ENCODE results near the gene DPP6.

GRCh38 chr7:154631162-154631561, 579.0 kb downstream of the DPP6 start:
- no peak for TF ChIP-seq CTCF (IDR thresholded peaks at IDR 0.05)
- TF ChIP-seq POLR2A (IDR thresholded peaks at IDR 0.05), result no peak
